Body of pancreas (tissue), 4 donors: ENCODE results near the gene MAN2A1.

Experiments
- CTCF ChIP-seq, 7 experiments: fragments of 450-650 bp in 4 of 7; fragments of 200-600 bp in 3 of 7; sonication (generic) in 3 of 7; IDR thresholded peaks; one replicate each; pipeline ENCODE4 v1.5.1; 2016 to 2019; ENCODE audit warnings: antibody characterized with exemption in 7 of 7
- POLR2A ChIP-seq, 3 donors: fragments of 450-650 bp; IDR thresholded peaks; one replicate each; pipeline ENCODE4 v1.6.1; 2016; ENCODE audit warnings: antibody characterized with exemption in 3 of 3, mild to moderate bottlenecking in 2 of 3

DNA sequence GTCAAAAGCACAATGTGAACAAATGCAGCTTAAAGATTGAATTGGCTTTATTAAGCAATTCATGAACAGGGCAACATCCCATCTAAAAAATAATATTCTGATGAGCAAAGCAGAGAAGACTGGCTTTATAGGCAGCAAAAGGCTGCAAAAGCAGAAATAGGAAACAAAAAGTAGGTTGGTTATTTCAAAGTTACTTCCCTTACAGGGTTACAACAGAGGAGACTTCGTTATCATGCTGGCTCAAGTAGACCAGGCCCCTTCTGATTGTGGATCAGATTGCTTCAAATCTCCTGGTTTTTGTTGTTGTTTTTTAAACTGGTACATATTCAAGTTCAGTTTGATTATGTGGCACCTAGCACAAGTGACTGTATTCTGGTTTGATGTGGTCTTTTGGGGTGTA is 73.1 kb downstream of the MAN2A1 start:
- TF ChIP-seq POLR2A (IDR thresholded peaks at IDR 0.05) (no peak), CTCF (IDR thresholded peaks at IDR 0.05) (no peak)
